KBM-7 (cell line): Measurements from ENCODE around the gene HAPLN2.

Source experiments
- DNase-seq: peaks from one replicate; pipeline ENCODE4 v3.0.0-alpha.2; 2015
- in situ Hi-C: fragments of 300-500 bp; cut with MboI; formaldehyde crosslinking; loops from 2 replicates; pipeline ENCODE4 v1.14.3; 2020; ENCODE audit warnings: low sequenced_read_pairs, low pct_unique_long_range_greater_than_20kb, mixed read lengths

The HAPLN2 gene

GRCh38 chr1:156656806-156657740 lies 37.9 kb downstream of the HAPLN2 start:
- in situ Hi-C loops, result no loop called here
- DNase-seq, result peak; percentile 55

- in situ Hi-C loops, result no loop called here
- no peak for DNase-seq
Observed at GRCh38 chr1:156657741-156658319, 38.6 kb downstream of the HAPLN2 start.

- no peak for DNase-seq
- in situ Hi-C loops, result no loop called here
Observed at GRCh38 chr1:156658496-156658895, 39.3 kb downstream of the HAPLN2 start.

GRCh38 chr1:156658945-156659574 lies 39.8 kb downstream of the HAPLN2 start:
- no peak for DNase-seq
- in situ Hi-C loops, result no loop called here

GRCh38 chr1:156659661-156659987 lies 40.4 kb downstream of the HAPLN2 start:
- no peak for DNase-seq
- in situ Hi-C loops, result no loop called here

- in situ Hi-C loops, result no loop called here
- peak; percentile 96 for DNase-seq
Observed at GRCh38 chr1:156659988-156660751, 41.0 kb downstream of the HAPLN2 start.

GRCh38 chr1:156660752-156661112 lies 41.5 kb downstream of the HAPLN2 start:
- in situ Hi-C loops, result no loop called here
- no peak for DNase-seq

- in situ Hi-C loops, result no loop called here
- DNase-seq, result no peak
Observed at GRCh38 chr1:156662005-156662799, 43.0 kb downstream of the HAPLN2 start.

- in situ Hi-C loops, result no loop called here
- no peak for DNase-seq
Observed at GRCh38 chr1:156662800-156663055, 43.5 kb downstream of the HAPLN2 start.

- no peak for DNase-seq
- in situ Hi-C loops, result no loop called here
Observed at GRCh38 chr1:156663178-156663577, 44.0 kb downstream of the HAPLN2 start.

GRCh38 chr1:156664046-156664766 lies 45.0 kb downstream of the HAPLN2 start:
- in situ Hi-C loops, result no loop called here
- no peak for DNase-seq

- DNase-seq, result peak; percentile 32
- in situ Hi-C loops, result no loop called here
Observed at GRCh38 chr1:156664767-156665411, 45.7 kb downstream of the HAPLN2 start.

GRCh38 chr1:156665539-156665938 lies 46.3 kb downstream of the HAPLN2 start:
- no peak for DNase-seq
- in situ Hi-C loops, result no loop called here

- no peak for DNase-seq
- in situ Hi-C loops, result no loop called here
Observed at GRCh38 chr1:156666862-156667609, 47.8 kb downstream of the HAPLN2 start.

GRCh38 chr1:156667610-156667967 lies 48.4 kb downstream of the HAPLN2 start:
- no peak for DNase-seq
- in situ Hi-C loops, result no loop called here

GRCh38 chr1:156667968-156668709 lies 48.9 kb downstream of the HAPLN2 start:
- in situ Hi-C loops, result no loop called here
- DNase-seq, result no peak
